HG02870 (cell line): ENCODE data around the gene PRDM5.
"Not testable (repeated sequence)": the region's sequence is repeated elsewhere in the genome, so short reads cannot be mapped to it uniquely, and the experiment has no call there.

ENCODE experiments used
- ATAC-seq: cut with Tn5 transposase; IDR thresholded peaks from one replicate; pipeline ENCODE4 v1.9.1; 2021; ENCODE audit warnings: mild to moderate bottlenecking, moderate library complexity; ENCODE audit not compliant: unreplicated experiment

The PRDM5 gene

GRCh38 chr4:120659616-120660170 is 262.8 kb downstream of the PRDM5 start:
- no peak for ATAC-seq

DNA sequence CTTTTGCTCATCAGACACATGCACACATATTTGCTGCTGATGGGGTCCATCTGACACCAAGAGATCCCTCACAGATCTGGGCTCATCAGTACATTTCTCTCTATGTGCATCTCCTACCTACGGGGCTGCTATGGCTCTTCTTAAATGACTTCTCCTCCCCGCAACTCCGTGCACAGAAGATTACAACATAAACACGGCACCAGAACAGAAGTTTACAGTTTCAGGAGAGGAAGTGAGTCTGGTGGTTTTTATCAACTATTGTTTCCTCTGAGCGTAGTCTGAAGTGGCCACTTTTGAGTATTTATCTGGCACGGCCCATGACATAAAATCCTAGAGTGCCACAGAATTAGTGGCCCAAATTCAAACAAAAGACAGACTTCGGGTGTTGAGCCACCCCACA is 263.8 kb downstream of the PRDM5 start:
- no peak for ATAC-seq

DNA sequence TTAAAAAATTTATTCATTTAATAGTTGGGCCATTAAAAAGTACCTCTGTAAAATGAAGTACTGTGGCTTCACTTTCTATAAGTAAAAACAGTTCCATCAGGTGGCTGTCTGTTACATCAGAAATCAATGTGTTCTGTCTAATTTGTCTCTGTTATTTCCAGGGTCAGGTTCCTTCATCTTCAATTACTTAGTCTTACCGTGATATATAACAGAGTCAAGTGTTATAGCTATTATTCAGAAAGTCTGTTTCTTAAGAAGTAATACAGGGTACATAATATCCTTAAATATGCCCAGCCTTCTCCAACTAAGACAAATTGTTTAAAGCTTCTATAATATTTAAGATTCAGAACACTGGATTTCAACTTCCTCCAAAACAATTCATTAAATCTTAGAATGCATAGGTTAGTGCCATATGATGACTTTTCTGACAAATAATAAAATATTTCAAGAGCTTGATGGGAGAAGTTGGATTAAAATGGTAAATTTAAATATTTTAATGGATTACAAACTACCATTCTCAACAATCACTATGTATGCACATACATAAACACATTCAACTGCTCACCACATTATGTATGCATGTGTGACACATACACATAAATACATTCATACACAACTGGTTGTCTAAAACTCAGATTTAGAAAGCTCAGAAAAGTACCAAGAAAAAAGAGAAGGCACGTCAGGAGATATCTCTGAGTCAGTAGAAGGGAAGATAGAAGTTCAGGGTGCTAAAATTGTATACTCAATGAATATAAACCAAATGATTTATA is 268.5 kb downstream of the PRDM5 start:
- no peak for ATAC-seq

DNA sequence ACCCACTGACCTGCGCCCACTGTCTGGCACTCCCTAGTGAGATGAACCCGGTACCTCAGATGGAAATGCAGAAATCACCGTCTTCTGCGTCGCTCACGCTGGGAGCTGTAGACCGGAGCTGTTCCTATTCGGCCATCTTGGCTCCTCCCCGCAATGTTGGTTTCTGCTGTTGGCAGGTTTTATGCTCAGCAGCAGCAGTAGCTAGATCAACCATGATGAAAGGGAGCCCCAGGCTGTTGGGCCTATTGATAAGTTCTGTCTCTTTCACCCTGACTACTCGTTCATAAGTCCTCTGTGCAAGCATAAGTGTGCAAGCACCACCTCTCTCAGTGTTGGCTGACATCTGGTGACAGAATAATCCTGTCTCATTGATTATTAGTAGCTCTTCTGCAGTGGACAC is 274.2 kb downstream of the PRDM5 start:
- not testable (repeated sequence) for ATAC-seq
